B cell (primary cell): ENCODE measurements around the gene FASTK. TPM values are rescaled to one million over a fixed set of nuclear protein-coding genes. Genes with fewer than 3 reads are reported as not detected.
"Not testable (repeated sequence)": the region's sequence is repeated elsewhere in the genome, so short reads cannot be mapped to it uniquely, and the experiment has no call there.

Source experiments
- ATAC-seq: fragments of 200-7000 bp; cut with Tn5 transposase; one replicate; pipeline ENCODE4 v1.10.0; 2021; ENCODE audit warnings: low read depth, mild to moderate bottlenecking, moderate number of reproducible peaks, moderate library complexity
- CTCF ChIA-PET: fragments of 350-600 bp; sonication (Branson Sonifier 250); formaldehyde crosslinking; loops from one replicate; lab custom pipeline; 2021; ENCODE audit warnings: antibody characterized with exemption, inconsistent platforms; lab: Charles Lee
- POLR2A ChIA-PET: fragments of 350-600 bp; sonication (Branson Sonifier 250); formaldehyde crosslinking; loops from one replicate; lab custom pipeline; 2021; ENCODE audit warnings: antibody characterized with exemption; lab: Charles Lee
- DNase-seq: peaks from one replicate; pipeline ENCODE4 v3.0.0; 2013
- H2AFZ ChIP-seq: 2 replicates; pipeline ENCODE4 v1.6.1; 2012; ENCODE audit warnings: mild to moderate bottlenecking, low read depth, low read length; ENCODE audit not compliant: insufficient read depth, poor library complexity, severe bottlenecking
- H3K27ac ChIP-seq, 2 donors: 1 replicate in 1 of 2; 2 replicates in 1 of 2; pipeline ENCODE4 v1.5.1; 2012 to 2013; ENCODE audit warnings: low read length in 2 of 2, mild to moderate bottlenecking in 2 of 2, moderate library complexity in 1 of 2
- H3K27me3 ChIP-seq, 4 experiments: fragments of 200-600 bp in 1 of 4; sonication (generic) in 1 of 4; replicated peaks in 1 of 4; 1 replicate in 2 of 4; 2 replicates in 2 of 4; pipeline versions ENCODE4 v1.6.1 to v1.7.0; 2013 to 2016; ENCODE audit warnings: low read length in 3 of 4, mild to moderate bottlenecking in 2 of 4, mixed read lengths in 1 of 4, moderate library complexity in 1 of 4; ENCODE audit not compliant: insufficient read depth in 4 of 4, control insufficient read depth in 3 of 4; ENCODE audit errors: control extremely low read depth in 1 of 4
- H3K36me3 ChIP-seq, 2 experiments: replicated peaks in 1 of 2; 1 replicate in 1 of 2; 2 replicates in 1 of 2; pipeline versions ENCODE4 v1.6.1 to v1.7.1; 2013; ENCODE audit warnings: low read length in 1 of 2; ENCODE audit not compliant: insufficient read depth in 2 of 2, control insufficient read depth in 1 of 2; ENCODE audit errors: control extremely low read depth in 1 of 2, extremely low read depth in 1 of 2
- H3K4me1 ChIP-seq, 2 donors: fragments of 200-600 bp in 1 of 2; sonication (generic) in 1 of 2; 1 replicate in 1 of 2; 2 replicates in 1 of 2; pipeline versions ENCODE4 v1.5.1 to v1.6.1; 2013 to 2017; ENCODE audit warnings: low read length in 2 of 2; ENCODE audit not compliant: control insufficient read depth in 2 of 2, insufficient read depth in 2 of 2
- H3K4me2 ChIP-seq: replicated peaks from 2 replicates; pipeline ENCODE3; 2012; ENCODE audit warnings: mild to moderate bottlenecking, low read depth, low read length; ENCODE audit not compliant: poor library complexity, severe bottlenecking
- H3K4me3 ChIP-seq, 5 experiments: fragments of 200-600 bp in 1 of 5; sonication (generic) in 1 of 5; 1 replicate in 3 of 5; 2 replicates in 2 of 5; pipeline versions ENCODE4 v1.5.1 to v1.7.0; 2011 to 2016; ENCODE audit warnings: low read length in 4 of 5, mild to moderate bottlenecking in 4 of 5, low read depth in 2 of 5, control low read depth in 1 of 5, moderate library complexity in 1 of 5; ENCODE audit not compliant: insufficient read depth in 1 of 5; ENCODE audit errors: control extremely low read depth in 1 of 5, extremely low read depth in 1 of 5
- H3K79me2 ChIP-seq: fragments of 200-600 bp; sonication (generic); one replicate; pipeline ENCODE4 v1.6.0; 2016; ENCODE audit warnings: low read length; ENCODE audit not compliant: control insufficient read depth, insufficient read depth
- H3K9ac ChIP-seq: fragments of 200-600 bp; sonication (generic); 2 replicates; pipeline ENCODE4 v1.6.1; 2017; ENCODE audit warnings: mild to moderate bottlenecking, low read length, moderate library complexity
- H3K9me3 ChIP-seq, 3 donors: one replicate each; pipeline versions ENCODE4 v1.6.1 to v1.7.1; 2013; ENCODE audit warnings: low read length in 2 of 3; ENCODE audit not compliant: control insufficient read depth in 2 of 3, insufficient read depth in 1 of 3; ENCODE audit errors: control extremely low read depth in 1 of 3
- H4K20me1 ChIP-seq: 2 replicates; pipeline ENCODE4 v1.6.0; 2012; ENCODE audit warnings: mild to moderate bottlenecking, low read length; ENCODE audit not compliant: insufficient read depth, control insufficient read depth, poor library complexity, severe bottlenecking
- H3K27ac Mint-ChIP-seq: one replicate; pipeline ENCODE4 v1.8.0; 2021; ENCODE audit warnings: mixed read lengths
- H3K27me3 Mint-ChIP-seq: one replicate; pipeline ENCODE4 v1.8.0; 2021; ENCODE audit warnings: mixed read lengths
- H3K4me1 Mint-ChIP-seq: one replicate; pipeline ENCODE4 v1.8.0; 2021; ENCODE audit warnings: mixed read lengths
- H3K4me3 Mint-ChIP-seq: one replicate; pipeline ENCODE4 v1.8.0; 2021; ENCODE audit warnings: mixed read lengths
- H3K9me3 Mint-ChIP-seq: one replicate; pipeline ENCODE4 v1.8.0; 2022; ENCODE audit warnings: mixed read lengths; ENCODE audit not compliant: insufficient read depth
- CTCF ChIP-seq: fragments of 200-600 bp; IDR thresholded peaks from one replicate; pipeline ENCODE4 v1.8.0; 2022; ENCODE audit warnings: antibody characterized with exemption, mild to moderate bottlenecking
- EZH2 ChIP-seq: IDR thresholded peaks from 2 replicates; pipeline ENCODE4 v1.6.1; 2012; ENCODE audit warnings: borderline replicate concordance, low read depth, mild to moderate bottlenecking, moderate library complexity, low read length; ENCODE audit not compliant: insufficient read depth, poor library complexity, severe bottlenecking
- WGBS: methylation state at CpG from one replicate; pipeline ENCODE4 v1.1.5; 2013; ENCODE audit warnings: missing lambda C conversion rate; ENCODE audit not compliant: insufficient coverage; 5-methylcytosine and 5-hydroxymethylcytosine counted together
- intact Hi-C: fragments of 100-400 bp; cut with micrococcal nuclease; formaldehyde crosslinking; loops from one replicate; pipeline ENCODE4 v1.10.0; 2022
- polyA plus RNA-seq: library from polyadenylated mRNA; depleted of rRNA; stranded (reverse); fragments of >200 nt; gene quantifications from 2 replicates; pipeline ENCODE4 v1.2.3, GENCODE V29; 2012
- total RNA-seq, 2 donors: library from RNA; stranded (reverse); fragments of 120-200 nt in 1 of 2; gene quantifications; 1 replicate in 1 of 2; 2 replicates in 1 of 2; pipeline versions ENCODE4 v1.2.3 to v1.2.4, GENCODE V29; 2013 to 2022

FASTK gene
- total and polyA plus RNA-seq, 2 donors (not counting 1 experiment from before 2014, with no cell fraction given): 120 to 258 TPM

GRCh38 chr7:151045262-151045661, 35.3 kb downstream of the FASTK start:
- Histone ChIP-seq H4K20me1 (no peaks in the 10 kb centered on the region), H3K9me3 (no peaks in the 10 kb centered on the region), H3K4me3 (no peak overlapping the region), H3K4me2 (no peak overlapping the region), H3K36me3 (no peaks in the 10 kb centered on the region), H3K4me1 (no peaks in the 10 kb centered on the region), H3K27ac (no peak overlapping the region), H3K27me3 (no peaks in the 10 kb centered on the region), H2AFZ (no peak overlapping the region), H3K79me2 (no peaks in the 10 kb centered on the region), H3K9ac (no peak overlapping the region)
- Mint-ChIP-seq H3K4me1 (no peaks in the 10 kb centered on the region), H3K9me3 (no peaks in the 10 kb centered on the region), H3K27me3 (no peaks in the 10 kb centered on the region), H3K27ac (no peak overlapping the region), H3K4me3 (no peak overlapping the region)
- ChIA-PET POLR2A (no interaction called here), CTCF (no interaction called here)
- intact Hi-C loops: no loop called here
- 98% methylated on average over 10 of the region's 11 CpGs for WGBS
- DNase-seq: no peak
- ATAC-seq: no peak
- no peak for TF ChIP-seq EZH2
- TF ChIP-seq CTCF: no peak

GRCh38 chr7:151043959-151044358, 36.6 kb downstream of the FASTK start:
- Histone ChIP-seq H3K27ac (no peak overlapping the region), H4K20me1 (no peaks in the 10 kb centered on the region), H3K4me3 (no peak overlapping the region), H3K9me3 (no peaks in the 10 kb centered on the region), H3K4me1 (no peaks in the 10 kb centered on the region), H3K79me2 (no peaks in the 10 kb centered on the region), H2AFZ (no peak overlapping the region), H3K36me3 (no peaks in the 10 kb centered on the region), H3K9ac (no peak overlapping the region), H3K27me3 (no peaks in the 10 kb centered on the region), H3K4me2 (no peak overlapping the region)
- 96% methylated on average over 20 of the region's 20 CpGs for WGBS
- intact Hi-C loops: no loop called here
- POLR2A ChIA-PET: no interaction called here
- Mint-ChIP-seq H3K27ac (no peak overlapping the region), H3K4me1 (no peaks in the 10 kb centered on the region), H3K27me3 (no peaks in the 10 kb centered on the region), H3K4me3 (no peak overlapping the region), H3K9me3 (no peaks in the 10 kb centered on the region)
- DNase-seq (no peak), ATAC-seq (no peak)
- CTCF ChIA-PET: no interaction called here
- TF ChIP-seq CTCF: no peak

- H4K20me1 ChIP-seq, H3K27me3 Mint-ChIP-seq, POLR2A ChIA-PET, H3K79me2 ChIP-seq, H3K4me2 ChIP-seq, H3K9me3 Mint-ChIP-seq, H3K9ac ChIP-seq, H2AFZ ChIP-seq, ATAC-seq, H3K27me3 ChIP-seq, CTCF ChIA-PET, H3K9me3 ChIP-seq, H3K36me3 ChIP-seq, H3K4me3 ChIP-seq, H3K4me1 Mint-ChIP-seq, H3K4me1 ChIP-seq, DNase-seq, H3K4me3 Mint-ChIP-seq, H3K27ac Mint-ChIP-seq, intact Hi-C loops, H3K27ac ChIP-seq: not testable (repeated sequence)
- WGBS: 90% methylated on average over 10 of the region's 10 CpGs
Observed at GRCh38 chr7:151043449-151043848, 37.2 kb downstream of the FASTK start.
